ENCODE data around the gene MED9. TPM values are rescaled to one million over a fixed set of nuclear protein-coding genes. Genes with fewer than 3 reads are reported as not detected.

Gene MED9
- total RNA-seq, 1 donor from 2014 or later, result 11.9 TPM

GRCh38 chr17:17492571-17492970, 15.8 kb downstream of the MED9 start:
- DNase-seq (ENCODE audit: low read depth), result no peak
- no peak for TF ChIP-seq CTCF (IDR thresholded peaks at IDR 0.05; ENCODE audit: insufficient read depth, low read length, poor library complexity, severe bottlenecking)
- Histone ChIP-seq H3K4me3 (ENCODE audit: low read depth, low read length) (no peak overlapping the region), H3K27me3 (ENCODE audit: control insufficient read depth, insufficient read depth, low read length) (peaks cover 17% of the 10 kb centered on the region), H3K36me3 (ENCODE audit: control insufficient read depth, insufficient read depth, low read length) (peaks cover 1% of the 10 kb centered on the region)

GRCh38 chr17:17493249-17493985, 16.6 kb downstream of the MED9 start:
- Histone ChIP-seq H3K36me3 (ENCODE audit: control insufficient read depth, insufficient read depth, low read length) (peaks cover 1% of the 10 kb centered on the region), H3K4me3 (ENCODE audit: low read depth, low read length) (no peak overlapping the region), H3K27me3 (ENCODE audit: control insufficient read depth, insufficient read depth, low read length) (peaks cover 17% of the 10 kb centered on the region)
- no peak for DNase-seq (ENCODE audit: low read depth)
- no peak for TF ChIP-seq CTCF (IDR thresholded peaks at IDR 0.05; ENCODE audit: insufficient read depth, low read length, poor library complexity, severe bottlenecking)

GRCh38 chr17:17493986-17494466, 17.2 kb downstream of the MED9 start:
- Histone ChIP-seq H3K27me3 (ENCODE audit: control insufficient read depth, insufficient read depth, low read length) (peaks cover 17% of the 10 kb centered on the region), H3K4me3 (ENCODE audit: low read depth, low read length) (no peak overlapping the region), H3K36me3 (ENCODE audit: control insufficient read depth, insufficient read depth, low read length) (peaks cover 1% of the 10 kb centered on the region)
- no peak for DNase-seq (ENCODE audit: low read depth)
- TF ChIP-seq CTCF (IDR thresholded peaks at IDR 0.05; ENCODE audit: insufficient read depth, low read length, poor library complexity, severe bottlenecking), result no peak

- no peak for DNase-seq (ENCODE audit: low read depth)
- peaks cover 17% of the 10 kb centered on the region for H3K27me3 ChIP-seq (ENCODE audit: control insufficient read depth, insufficient read depth, low read length)
- peaks cover 1% of the 10 kb centered on the region for H3K36me3 ChIP-seq (ENCODE audit: control insufficient read depth, insufficient read depth, low read length)
- TF ChIP-seq CTCF (IDR thresholded peaks at IDR 0.05; ENCODE audit: insufficient read depth, low read length, poor library complexity, severe bottlenecking), result no peak
- peak overlapping the region; percentile 41 for H3K4me3 ChIP-seq (ENCODE audit: low read depth, low read length)
These were observed 17.7 kb downstream of the MED9 start for GRCh38 chr17:17494499-17494869.

- Histone ChIP-seq H3K4me3 (ENCODE audit: low read depth, low read length) (peak overlapping the region; percentile 41), H3K36me3 (ENCODE audit: control insufficient read depth, insufficient read depth, low read length) (peaks cover 1% of the 10 kb centered on the region), H3K27me3 (ENCODE audit: control insufficient read depth, insufficient read depth, low read length) (peaks cover 20% of the 10 kb centered on the region)
- DNase-seq (ENCODE audit: low read depth), result no peak
- TF ChIP-seq CTCF (IDR thresholded peaks at IDR 0.05; ENCODE audit: insufficient read depth, low read length, poor library complexity, severe bottlenecking), result no peak
These were observed 18.2 kb downstream of the MED9 start for GRCh38 chr17:17494870-17495535.

Measured in kidney epithelial cell (primary cell).